Measurements from ENCODE around the gene DGKH. TPM values are rescaled to one million over a fixed set of nuclear protein-coding genes. Genes with fewer than 3 reads are reported as not detected.

DGKH gene
- total RNA-seq, 1 experiment from 2014 or later: 9.3 TPM

DNA sequence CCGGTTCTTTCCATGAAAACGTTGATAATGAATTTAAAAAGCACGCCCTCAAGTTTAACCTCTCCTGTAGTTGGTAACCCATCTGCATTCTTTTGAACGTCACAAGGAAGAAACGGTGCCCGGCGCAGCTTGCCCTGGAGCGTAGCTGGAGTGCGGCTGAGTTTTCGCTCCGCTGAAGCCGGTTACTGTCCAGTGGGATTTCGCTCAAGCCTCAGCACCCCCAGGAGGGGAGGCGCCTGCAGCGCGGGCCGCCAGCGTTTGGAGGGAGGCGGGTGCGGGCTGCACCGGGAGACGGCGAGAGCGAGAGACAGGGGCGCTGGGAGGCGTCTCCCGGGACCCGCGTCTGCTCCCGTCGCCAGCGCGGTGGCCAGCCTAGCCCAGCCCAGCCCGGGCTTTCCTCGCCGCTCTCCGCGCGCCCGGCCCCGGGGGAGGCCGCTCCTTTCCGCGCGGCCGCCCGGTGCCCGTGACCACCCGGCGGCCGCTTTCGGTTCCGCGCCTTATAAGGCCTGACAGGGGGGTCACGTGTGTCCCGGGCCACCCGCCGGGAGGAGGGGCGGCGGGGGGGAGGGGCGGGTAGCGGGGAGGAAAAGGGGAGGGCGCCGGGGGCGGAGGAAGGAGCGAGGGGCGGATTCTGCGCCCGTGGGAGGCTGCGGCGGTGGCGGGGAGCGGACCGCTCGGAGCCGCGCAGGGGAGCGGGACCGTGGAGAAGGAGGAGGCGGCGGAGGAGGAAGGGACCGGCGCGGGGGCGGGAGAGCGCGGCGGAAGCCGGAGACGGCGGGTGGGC lies 8.3 kb upstream of the DGKH start:
- H3K9me3 ChIP-seq (ENCODE audit: insufficient read depth, low read depth): no peaks in the 10 kb centered on the region
- H3K4me3 ChIP-seq: peak overlapping the region; percentile 61

GRCh38 chr13:42040730-42041010 lies 7.8 kb upstream of the DGKH start:
- Histone ChIP-seq H3K4me1 (replicated peaks; ENCODE audit: insufficient read depth) (peaks cover 10% of the 10 kb centered on the region), H2AFZ (peak overlapping the region; percentile 88), H4K20me1 (ENCODE audit: insufficient read depth) (no peaks in the 10 kb centered on the region), H3K9me2 (ENCODE audit: insufficient read depth) (no peaks in the 10 kb centered on the region), H3K36me3 (ENCODE audit: low read depth) (no peaks in the 10 kb centered on the region), H3F3A (ENCODE audit: insufficient read depth, low read depth) (peaks cover 14% of the 10 kb centered on the region), H3K27me3 (ENCODE audit: insufficient read depth, low read depth) (no peaks in the 10 kb centered on the region), H3K4me2 (peak overlapping the region; percentile 90), H3K27ac (no peak overlapping the region), H3K9me3 (ENCODE audit: insufficient read depth, low read depth) (no peaks in the 10 kb centered on the region), H3K79me2 (ENCODE audit: low read depth) (peaks cover 9% of the 10 kb centered on the region), H3K4me3 (peak overlapping the region; percentile 73)
- CTCF ChIA-PET: no interaction called here
- no peak for DNase-seq
- no TSS peak for BruUV-seq (replicated peaks)
- intact Hi-C loops (cut with micrococcal nuclease; ENCODE audit: unreplicated experiment): loop anchor here (2.0 to 10.0 kb wide), 2 partner anchors 80 to 376 kb away; partner anchors contain the start of gene VWA8
- POLR2A ChIA-PET (ENCODE audit: unreplicated experiment): interaction anchor here (0.7 kb wide), 1 partner anchor 27 kb away, joined by 6 read pairs; no protein-coding TSS in a partner anchor
- TF ChIP-seq, protein P1, sequence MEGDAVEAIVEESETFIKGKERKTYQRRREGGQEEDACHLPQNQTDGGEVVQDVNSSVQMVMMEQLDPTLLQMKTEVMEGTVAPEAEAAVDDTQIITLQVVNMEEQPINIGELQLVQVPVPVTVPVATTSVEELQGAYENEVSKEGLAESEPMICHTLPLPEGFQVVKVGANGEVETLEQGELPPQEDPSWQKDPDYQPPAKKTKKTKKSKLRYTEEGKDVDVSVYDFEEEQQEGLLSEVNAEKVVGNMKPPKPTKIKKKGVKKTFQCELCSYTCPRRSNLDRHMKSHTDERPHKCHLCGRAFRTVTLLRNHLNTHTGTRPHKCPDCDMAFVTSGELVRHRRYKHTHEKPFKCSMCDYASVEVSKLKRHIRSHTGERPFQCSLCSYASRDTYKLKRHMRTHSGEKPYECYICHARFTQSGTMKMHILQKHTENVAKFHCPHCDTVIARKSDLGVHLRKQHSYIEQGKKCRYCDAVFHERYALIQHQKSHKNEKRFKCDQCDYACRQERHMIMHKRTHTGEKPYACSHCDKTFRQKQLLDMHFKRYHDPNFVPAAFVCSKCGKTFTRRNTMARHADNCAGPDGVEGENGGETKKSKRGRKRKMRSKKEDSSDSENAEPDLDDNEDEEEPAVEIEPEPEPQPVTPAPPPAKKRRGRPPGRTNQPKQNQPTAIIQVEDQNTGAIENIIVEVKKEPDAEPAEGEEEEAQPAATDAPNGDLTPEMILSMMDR (conservative IDR thresholded peaks at IDR 0.05): no peak
- no peak for TF ChIP-seq EZH2 (IDR thresholded peaks at IDR 0.05; ENCODE audit: low read depth)

More for the DNA sequence above, 8.3 kb upstream of the DGKH start:
- ChIA-PET CTCF (no interaction called here), POLR2A (ENCODE audit: unreplicated experiment) (interaction anchor here (0.7 kb wide), 1 partner anchor 26 kb away, joined by 6 read pairs; no protein-coding TSS in a partner anchor)
- Histone ChIP-seq H4K20me1 (ENCODE audit: insufficient read depth) (no peaks in the 10 kb centered on the region), H2AFZ (peak overlapping the region; percentile 92), H3K9me2 (ENCODE audit: insufficient read depth) (no peaks in the 10 kb centered on the region), H3K27ac (peak overlapping the region; percentile 56), H3F3A (ENCODE audit: insufficient read depth, low read depth) (peaks cover 14% of the 10 kb centered on the region), H3K27me3 (ENCODE audit: insufficient read depth, low read depth) (no peaks in the 10 kb centered on the region), H3K36me3 (ENCODE audit: low read depth) (no peaks in the 10 kb centered on the region), H3K79me2 (ENCODE audit: low read depth) (peaks cover 9% of the 10 kb centered on the region), H3K4me2 (peak overlapping the region; percentile 82), H3K4me1 (replicated peaks; ENCODE audit: insufficient read depth) (peaks cover 10% of the 10 kb centered on the region)
- intact Hi-C loops (cut with micrococcal nuclease; ENCODE audit: unreplicated experiment): loop anchor here (2.0 to 10.0 kb wide), 2 partner anchors 79 to 375 kb away; partner anchors contain the start of gene VWA8
- TF ChIP-seq, protein P1 (conservative IDR thresholded peaks at IDR 0.05): no peak
- no peak for TF ChIP-seq EZH2 (IDR thresholded peaks at IDR 0.05; ENCODE audit: low read depth)
- BruUV-seq (replicated peaks): no TSS peak
- peak; percentile 50 to 80 for DNase-seq

DNA sequence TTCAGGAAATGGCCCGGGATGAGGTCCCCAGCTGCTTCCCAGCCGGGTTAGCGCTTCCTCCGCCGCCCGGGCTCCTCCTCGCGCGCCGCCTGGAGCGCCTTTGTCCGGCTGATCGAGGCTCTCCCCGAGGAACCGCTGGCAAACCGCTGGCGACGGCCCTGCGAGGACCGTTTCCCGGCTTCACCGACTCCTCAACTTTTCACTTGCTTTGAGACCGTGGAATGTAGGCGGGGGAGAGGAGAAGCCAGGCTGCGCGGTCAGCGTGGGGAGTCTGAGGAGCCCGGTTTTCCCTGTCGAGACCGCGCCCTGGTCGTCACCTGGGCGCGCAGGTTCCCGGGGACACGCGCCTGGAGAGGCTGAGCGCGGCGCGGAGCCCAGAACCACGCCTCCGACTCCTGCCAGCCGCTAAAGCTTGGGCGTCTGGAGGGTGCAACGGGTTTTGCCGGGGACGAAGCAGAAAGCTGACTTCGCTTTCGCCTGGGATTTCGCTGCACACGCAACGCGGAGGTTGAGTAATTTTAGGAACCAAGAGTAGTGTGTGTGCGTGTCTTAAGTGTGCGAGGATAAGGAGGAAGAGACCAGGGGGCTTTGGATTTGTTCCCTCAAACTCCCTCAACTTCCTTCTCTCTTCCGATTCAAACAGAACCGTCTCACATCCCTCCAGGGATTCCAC lies 7.3 kb upstream of the DGKH start:
- no peaks in the 10 kb centered on the region for H4K20me1 ChIP-seq (ENCODE audit: insufficient read depth)
- H3K4me2 ChIP-seq: peak overlapping the region; percentile 90
- H3K79me2 ChIP-seq (ENCODE audit: low read depth): peaks cover 9% of the 10 kb centered on the region
- H3K27ac ChIP-seq: no peak overlapping the region
- CTCF ChIA-PET: no interaction called here
- BruUV-seq (replicated peaks): TSS peak; percentile 30
- H3F3A ChIP-seq (ENCODE audit: insufficient read depth, low read depth): peaks cover 14% of the 10 kb centered on the region
- H3K36me3 ChIP-seq (ENCODE audit: low read depth): no peaks in the 10 kb centered on the region
- no peaks in the 10 kb centered on the region for H3K27me3 ChIP-seq (ENCODE audit: insufficient read depth, low read depth)
- intact Hi-C loops (cut with micrococcal nuclease; ENCODE audit: unreplicated experiment): loop anchor here (2.0 to 10.0 kb wide), 2 partner anchors 80 to 376 kb away; partner anchors contain the start of gene VWA8
- no peaks in the 10 kb centered on the region for H3K9me3 ChIP-seq (ENCODE audit: insufficient read depth, low read depth)
- H3K4me1 ChIP-seq (replicated peaks; ENCODE audit: insufficient read depth): peaks cover 10% of the 10 kb centered on the region
- H2AFZ ChIP-seq: peak overlapping the region; percentile 88
- H3K4me3 ChIP-seq: peak overlapping the region; percentile 73
- POLR2A ChIA-PET (ENCODE audit: unreplicated experiment): interaction anchor here (0.7 kb wide), 1 partner anchor 27 kb away, joined by 6 read pairs; no protein-coding TSS in a partner anchor
- no peaks in the 10 kb centered on the region for H3K9me2 ChIP-seq (ENCODE audit: insufficient read depth)
- no peak for TF ChIP-seq EZH2 (IDR thresholded peaks at IDR 0.05; ENCODE audit: low read depth)
- TF ChIP-seq, protein P1 (conservative IDR thresholded peaks at IDR 0.05): no peak
- DNase-seq: peak in 1 of 2 experiments; percentile 55

All from PC-9 (cell line).